Breast epithelium (tissue), 3 donors: ENCODE data around the gene HSPA12B.

Source experiments
- POLR2A ChIP-seq: fragments of 450-650 bp; IDR thresholded peaks from one replicate; pipeline ENCODE4 v1.6.1; 2016; ENCODE audit warnings: antibody characterized with exemption, mild to moderate bottlenecking, moderate library complexity
- POLR2AphosphoS5 ChIP-seq, 3 donors: sonication (generic); formaldehyde crosslinking; IDR thresholded peaks; one replicate each; pipeline ENCODE4 v1.6.1; 2017; ENCODE audit warnings: antibody characterized with exemption in 3 of 3
- TF ChIP-seq, protein P1 (sequence below), 3 donors: fragments of 450-650 bp; IDR thresholded peaks; one replicate each; pipeline ENCODE4 v1.5.1; 2016 to 2017; ENCODE audit warnings: antibody characterized with exemption in 3 of 3, mild to moderate bottlenecking in 3 of 3, moderate library complexity in 3 of 3

DNA sequence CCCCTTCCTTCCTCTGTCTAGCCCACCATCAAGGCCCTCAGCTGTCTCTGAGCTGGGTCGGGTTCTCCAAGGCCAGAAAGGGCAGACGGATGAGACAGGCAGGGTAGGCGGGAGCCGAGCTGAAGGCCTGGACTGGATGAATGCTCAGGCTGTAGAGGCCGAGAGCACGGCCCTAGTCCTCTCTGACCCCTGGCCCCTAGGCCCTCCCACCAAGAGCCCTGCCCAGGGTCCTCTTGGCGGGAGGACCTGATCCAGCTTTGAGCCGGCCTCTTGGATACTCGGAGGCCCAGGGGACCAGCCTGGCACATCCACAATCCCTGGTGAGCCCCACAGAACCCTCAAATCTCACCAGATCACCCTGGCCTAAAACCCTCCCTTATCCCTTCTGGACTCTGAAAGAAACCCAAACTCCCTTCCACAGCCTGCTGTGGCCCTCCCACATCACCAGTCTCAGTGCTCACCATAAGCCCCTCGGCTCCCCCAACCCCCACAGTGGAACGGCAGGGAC lies 26.9 kb downstream of the HSPA12B start:
- TF ChIP-seq, protein P1, sequence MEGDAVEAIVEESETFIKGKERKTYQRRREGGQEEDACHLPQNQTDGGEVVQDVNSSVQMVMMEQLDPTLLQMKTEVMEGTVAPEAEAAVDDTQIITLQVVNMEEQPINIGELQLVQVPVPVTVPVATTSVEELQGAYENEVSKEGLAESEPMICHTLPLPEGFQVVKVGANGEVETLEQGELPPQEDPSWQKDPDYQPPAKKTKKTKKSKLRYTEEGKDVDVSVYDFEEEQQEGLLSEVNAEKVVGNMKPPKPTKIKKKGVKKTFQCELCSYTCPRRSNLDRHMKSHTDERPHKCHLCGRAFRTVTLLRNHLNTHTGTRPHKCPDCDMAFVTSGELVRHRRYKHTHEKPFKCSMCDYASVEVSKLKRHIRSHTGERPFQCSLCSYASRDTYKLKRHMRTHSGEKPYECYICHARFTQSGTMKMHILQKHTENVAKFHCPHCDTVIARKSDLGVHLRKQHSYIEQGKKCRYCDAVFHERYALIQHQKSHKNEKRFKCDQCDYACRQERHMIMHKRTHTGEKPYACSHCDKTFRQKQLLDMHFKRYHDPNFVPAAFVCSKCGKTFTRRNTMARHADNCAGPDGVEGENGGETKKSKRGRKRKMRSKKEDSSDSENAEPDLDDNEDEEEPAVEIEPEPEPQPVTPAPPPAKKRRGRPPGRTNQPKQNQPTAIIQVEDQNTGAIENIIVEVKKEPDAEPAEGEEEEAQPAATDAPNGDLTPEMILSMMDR (IDR thresholded peaks at IDR 0.05), result no peak
- no peak for TF ChIP-seq POLR2AphosphoS5 (IDR thresholded peaks at IDR 0.05)
- TF ChIP-seq POLR2A, result no peak
